ENCODE measurements around the gene CSF3R.
"Not testable (repeated sequence)": the region's sequence is repeated elsewhere in the genome, so short reads cannot be mapped to it uniquely, and the experiment has no call there.

The CSF3R gene

GRCh38 chr1:36512842-36513241 lies 30.1 kb upstream of the CSF3R start:
- no peak for DNase-seq

- DNase-seq = no peak
Observed at GRCh38 chr1:36511804-36512798, 29.4 kb upstream of the CSF3R start.

GRCh38 chr1:36511220-36511619 lies 28.5 kb upstream of the CSF3R start:
- DNase-seq = not testable (repeated sequence)

DNA sequence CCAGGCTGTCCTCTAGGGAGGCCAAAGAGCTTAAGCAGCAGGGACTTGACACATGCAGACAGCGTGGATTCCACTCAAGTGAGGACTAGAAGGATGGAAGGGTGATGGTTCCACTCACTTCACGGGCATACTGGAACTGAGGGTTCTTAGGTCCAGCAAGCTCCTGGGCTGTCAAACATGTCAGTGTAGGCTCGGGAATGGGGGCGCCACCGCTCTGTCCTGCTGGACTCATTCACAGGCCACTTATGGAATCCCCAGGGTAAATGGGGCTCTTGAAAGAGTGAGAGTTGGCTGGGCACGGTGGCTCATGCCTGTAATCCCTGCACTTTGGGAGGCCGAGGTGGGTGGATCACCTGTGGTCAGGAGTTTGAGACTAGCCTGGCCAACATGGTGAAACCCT lies 27.7 kb upstream of the CSF3R start:
- DNase-seq = no peak

DNA sequence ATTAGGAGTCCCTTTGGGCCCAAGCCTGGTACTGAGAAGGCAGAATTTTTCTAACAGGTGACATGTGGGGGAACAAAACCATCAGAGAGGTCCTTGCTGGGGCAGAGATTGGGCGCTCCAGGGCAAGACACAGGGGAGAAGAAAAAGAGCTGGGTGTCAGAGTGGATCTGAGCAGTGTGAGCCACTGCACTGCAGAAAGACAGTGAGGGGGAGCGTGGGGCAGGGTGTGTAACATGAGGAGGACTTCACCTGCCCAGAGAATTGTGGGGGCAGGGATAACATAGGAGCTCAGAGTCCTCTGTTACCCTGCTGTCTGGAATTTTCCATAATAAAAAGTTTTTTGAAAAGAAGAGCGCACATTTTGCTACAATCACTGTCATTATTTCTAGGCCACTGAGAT lies 25.5 kb upstream of the CSF3R start:
- no peak for DNase-seq

DNA sequence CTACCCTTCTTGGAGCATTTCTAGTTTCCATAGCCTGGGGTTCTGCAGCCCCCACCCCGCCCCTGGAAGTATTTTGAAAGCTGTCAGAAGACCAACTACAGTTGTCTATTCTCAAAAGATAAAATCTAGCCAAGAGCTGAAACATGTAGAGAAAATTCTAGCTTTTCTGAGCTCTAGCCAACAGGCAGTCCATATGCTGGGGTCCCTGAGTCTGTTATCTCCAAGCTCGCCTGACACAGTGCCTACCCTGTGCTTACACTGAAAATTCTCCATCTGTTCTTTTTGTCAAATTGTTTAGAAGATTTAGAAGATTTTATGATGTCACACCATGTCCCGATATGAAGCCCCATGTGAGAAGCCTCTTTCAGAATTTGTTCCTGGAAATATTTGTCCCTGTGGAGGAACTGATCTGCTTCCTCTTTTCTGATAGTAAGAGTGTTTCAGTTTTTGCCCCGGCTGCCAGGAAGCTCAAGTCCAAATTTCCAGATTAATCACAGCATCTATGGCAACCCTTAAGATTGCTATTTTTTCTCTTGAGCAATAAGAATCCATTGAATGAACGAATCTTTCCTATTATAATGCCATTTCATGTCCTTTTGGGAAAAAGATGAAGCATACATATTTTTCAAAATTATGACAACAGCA lies 23.7 kb upstream of the CSF3R start:
- no peak for DNase-seq

DNA sequence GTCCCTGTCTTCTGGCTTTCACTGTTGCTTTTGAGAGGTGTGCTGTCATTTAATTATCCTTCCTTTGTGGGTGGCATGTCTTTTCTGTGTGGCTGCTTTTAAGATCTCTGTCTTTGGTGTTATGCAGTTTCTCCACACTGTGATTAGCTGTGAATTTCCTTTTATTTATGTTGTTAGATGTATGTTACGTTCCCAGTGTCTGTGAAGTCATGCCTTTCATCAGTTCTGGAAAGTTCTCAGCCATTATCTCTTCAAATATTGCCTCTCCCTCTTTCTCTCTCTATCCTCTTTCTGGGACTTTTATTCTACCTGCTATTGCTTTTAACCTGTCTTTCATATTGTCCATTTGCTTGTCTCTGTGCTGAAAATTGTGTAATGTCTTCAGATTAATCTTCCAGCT lies 21.0 kb upstream of the CSF3R start:
- no peak for DNase-seq

- no peak for DNase-seq
Observed at GRCh38 chr1:36503159-36503558, 20.4 kb upstream of the CSF3R start.

DNA sequence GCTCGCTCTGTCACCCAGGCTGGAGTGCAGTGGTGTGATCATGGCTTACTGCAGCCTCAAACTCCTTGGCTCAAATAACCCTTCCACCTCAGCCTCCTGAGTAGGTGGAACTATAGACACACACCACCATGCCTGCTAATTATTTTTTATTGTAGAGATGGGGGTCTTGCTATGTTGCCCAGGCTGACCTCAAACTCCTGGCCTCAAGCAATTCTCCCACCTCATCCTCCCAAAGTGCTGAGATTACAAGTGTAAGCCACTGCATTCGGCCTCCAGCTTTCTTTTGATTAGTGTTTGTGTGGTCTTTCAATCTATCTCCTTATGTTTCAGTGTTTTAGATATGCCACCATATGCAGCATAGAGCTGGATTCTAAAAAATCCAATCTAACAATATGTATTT lies 19.9 kb upstream of the CSF3R start:
- no peak for DNase-seq

DNA sequence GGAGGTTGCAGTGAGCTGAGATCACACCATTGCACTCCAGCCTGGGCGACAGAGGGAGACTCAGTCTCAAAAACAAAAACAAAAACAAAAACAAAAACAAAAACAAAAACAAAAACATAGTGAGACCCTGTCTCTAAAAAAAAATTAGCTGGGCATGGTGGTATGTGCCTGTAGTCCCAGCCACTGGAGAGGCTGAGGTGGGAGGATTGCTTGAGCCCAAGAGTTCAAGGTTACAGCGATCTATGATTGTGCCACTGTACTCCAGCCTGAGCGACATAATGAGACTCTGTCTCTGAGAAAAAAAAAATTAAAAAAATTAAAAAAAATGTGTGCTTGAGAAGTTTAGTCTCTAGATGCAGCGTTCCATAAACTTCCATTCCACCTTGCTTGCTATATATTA lies 19.2 kb upstream of the CSF3R start:
- DNase-seq = not testable (repeated sequence)

DNA sequence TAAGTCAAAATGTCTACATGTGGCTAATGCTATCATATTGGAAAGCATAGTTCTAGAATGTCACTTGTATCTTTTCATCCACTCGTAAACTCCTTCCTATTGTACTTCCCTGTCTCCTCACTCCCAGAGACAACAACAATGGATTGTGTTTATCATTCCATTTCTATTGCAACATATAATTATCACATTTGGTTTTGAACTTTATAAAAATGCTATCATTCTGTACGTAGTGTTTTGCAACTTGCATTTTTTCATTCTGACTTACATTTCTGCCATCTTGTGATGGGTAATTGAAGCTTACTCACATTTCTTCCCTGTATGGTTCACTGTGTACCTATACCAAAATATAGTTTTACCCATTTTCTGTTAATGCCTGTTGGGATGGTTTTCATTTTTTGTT lies 14.5 kb upstream of the CSF3R start:
- DNase-seq = no peak

- DNase-seq = no peak
Observed at GRCh38 chr1:36494971-36495370, 12.3 kb upstream of the CSF3R start.

DNA sequence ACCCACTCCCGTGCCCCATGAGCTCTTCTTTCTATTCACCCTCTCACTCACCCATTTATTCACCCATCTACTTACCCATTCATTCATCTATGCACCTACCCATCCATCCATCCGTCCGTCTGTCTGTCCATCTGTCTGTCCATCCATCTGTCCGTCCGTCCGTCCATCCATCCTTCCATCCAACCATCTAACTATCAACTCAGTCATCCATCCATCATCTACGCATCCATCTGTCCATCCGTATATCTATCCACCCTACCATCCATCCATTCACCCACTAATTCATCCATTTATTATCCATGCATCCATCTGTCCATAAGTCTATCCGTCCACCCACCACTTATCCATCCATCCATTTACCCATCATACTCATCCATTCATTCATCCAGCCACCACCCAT lies 10.8 kb upstream of the CSF3R start:
- DNase-seq = no peak

DNA sequence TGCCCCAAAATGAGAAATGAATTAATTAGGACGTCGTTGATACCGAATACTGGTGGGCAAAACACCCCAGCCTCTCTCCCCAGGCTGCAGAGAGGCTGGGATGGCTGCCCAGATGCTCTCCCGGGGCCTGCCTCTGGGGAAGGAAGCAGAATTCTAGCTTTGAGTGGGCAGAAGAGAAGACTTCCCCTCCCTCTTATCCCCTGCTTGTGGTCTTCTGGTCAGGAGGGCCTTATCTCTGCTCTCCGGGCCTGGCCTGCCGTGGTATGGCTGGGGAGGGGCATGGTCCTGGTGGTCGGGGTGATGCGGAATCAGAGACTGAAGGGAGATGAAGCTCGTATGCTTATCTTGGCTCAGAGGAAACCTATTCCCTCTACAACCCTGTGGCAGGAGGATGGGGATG lies 9.8 kb upstream of the CSF3R start:
- no peak for DNase-seq

GRCh38 chr1:36489258-36490051 lies 6.7 kb upstream of the CSF3R start:
- DNase-seq = not testable (repeated sequence)

- DNase-seq = no peak
Observed at GRCh38 chr1:36487906-36488305, 5.2 kb upstream of the CSF3R start.

DNA sequence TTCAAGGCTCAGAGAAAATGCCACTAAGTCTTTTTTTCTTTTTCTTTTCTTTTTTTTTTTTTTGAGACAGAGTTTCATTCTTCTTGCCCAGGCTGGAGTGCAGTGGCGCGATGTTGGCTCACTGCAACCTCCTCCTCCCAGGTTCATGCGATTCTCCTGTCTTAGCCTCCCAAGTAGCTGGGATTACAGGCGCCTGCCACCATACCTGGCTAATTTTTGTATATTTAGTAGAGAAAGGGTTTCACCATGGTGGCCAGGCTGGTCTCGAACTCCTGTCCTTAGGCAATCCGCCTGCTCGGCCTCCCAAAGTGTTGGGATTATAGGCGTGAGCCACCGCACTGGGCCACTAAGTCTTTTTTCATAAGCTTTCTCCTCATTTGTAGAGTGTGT lies 4.6 kb upstream of the CSF3R start:
- not testable (repeated sequence) for DNase-seq

DNA sequence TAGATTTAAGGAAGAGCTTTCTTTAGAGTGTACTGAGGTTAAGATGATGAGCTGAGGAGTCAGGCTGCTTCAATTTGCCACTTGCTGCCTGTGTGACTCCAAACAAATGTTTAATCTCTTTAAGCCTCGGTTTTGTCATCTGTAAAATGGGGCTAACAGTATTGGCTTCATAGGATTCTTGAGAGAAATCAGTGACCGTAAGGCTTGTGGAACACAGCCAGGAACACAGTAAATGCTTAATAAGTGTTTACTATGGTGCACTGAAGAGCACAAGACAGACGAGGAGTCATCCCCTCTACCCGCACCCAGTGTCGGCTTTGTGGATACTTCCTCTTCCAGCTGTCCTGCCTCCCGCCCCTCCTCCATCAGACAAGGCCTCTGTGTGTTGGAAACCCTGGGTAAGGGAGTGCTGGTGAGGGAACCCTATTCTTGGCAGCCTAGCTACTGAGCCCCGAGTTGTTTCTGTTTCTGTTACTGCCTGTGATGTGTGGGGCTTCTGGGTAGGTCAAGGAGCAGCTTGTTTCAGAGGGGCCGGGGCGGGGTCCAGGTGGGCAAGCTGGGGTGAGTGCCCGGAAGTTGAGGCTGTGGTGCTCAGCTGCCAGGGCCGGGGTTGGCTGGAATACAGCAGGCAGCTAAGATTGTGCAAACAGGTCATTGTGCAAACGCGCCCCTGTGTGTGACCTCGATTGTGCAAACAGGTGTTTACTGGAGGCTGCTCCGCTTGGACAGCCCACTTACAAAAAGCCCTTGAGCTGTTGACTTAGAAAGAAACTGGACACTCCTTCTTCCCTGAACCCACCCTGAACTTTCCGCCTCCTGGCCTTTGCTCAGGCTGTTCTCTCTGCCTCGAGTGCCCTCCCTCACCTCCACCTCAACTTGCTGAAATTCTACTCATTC lies 4.0 kb upstream of the CSF3R start:
- DNase-seq = no peak

DNA sequence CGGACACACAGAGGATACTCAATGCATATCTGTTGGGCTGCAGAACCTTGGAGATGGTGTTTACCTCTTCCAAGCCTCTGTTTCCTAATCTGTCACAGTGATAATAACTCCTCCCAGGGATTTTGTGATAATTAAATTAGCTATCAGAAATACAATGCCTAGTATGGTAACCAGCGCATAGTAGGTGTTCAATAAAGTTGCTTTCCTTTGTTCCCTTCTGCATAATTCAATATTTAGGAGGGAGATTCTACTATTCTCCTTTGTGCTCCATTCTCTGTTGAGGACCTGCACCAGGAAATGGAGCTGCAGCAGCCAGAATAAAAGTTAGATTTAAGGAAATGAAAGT lies 3.4 kb upstream of the CSF3R start:
- no peak for DNase-seq

- DNase-seq = no peak
Observed at GRCh38 chr1:36484099-36484498, 1.4 kb upstream of the CSF3R start.

DNA sequence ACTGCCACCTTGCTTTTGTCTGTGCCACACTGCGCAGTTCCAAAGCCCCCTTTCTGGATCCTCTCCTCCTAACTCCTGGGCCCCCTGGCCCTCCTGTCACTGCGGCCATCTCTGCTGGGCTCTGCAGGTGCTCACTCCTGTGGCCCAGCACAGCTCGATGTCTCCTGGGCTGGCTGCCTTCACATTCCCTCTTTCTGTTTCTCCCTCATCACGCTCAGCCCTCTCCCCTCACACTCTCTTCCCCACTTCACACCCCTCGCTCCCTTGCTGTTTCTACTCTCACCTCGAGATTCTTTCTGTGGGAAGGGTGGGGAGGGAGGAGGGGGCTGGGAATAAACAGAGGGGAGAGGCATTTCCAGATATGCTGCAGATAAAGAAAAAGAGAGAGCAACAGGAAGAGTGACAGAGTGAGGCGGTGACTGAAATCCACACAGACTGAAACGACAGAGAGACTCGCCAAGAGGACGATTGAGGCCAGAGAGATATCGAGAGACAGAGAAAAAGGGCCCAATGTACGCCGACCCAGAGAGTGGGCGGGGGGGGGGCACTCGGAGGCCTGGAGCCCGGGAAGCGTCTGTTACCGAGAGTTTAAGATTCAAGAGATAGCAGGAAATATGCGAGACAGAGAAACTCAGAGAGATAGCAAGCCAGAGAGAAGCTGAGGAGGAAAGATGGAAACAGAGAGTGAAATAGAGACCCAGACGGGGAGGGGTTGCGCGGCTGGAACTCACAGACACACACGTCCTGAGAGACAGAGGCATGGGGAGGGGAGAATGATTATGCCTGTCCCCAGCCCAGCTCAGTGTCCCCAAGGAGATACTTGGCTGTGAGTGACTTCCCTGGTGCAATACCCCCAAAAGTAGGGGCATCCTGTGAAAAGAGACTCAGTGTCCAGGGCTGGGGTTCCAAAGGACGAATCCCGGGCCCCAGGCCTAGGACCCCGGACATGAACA lies 666 bp downstream of the CSF3R start:
- no peak for DNase-seq

All from left hindlimb (tissue), 1 donor.